Central memory CD8-positive, alpha-beta T cell (primary cell): ENCODE data around the gene KMT2C.
A peak's percentile ranks its signal among the peaks of the same experiment; 100 is the strongest.

Experiments
- ATAC-seq: fragments of 150-1000 bp; cut with Tn5 transposase; replicated peaks from 2 replicates; pipeline ENCODE4 v1.10.0; 2022; ENCODE audit warnings: mild to moderate bottlenecking, moderate FRiP score, moderate number of reproducible peaks; ENCODE audit not compliant: poor library complexity, severe bottlenecking; ENCODE audit errors: extremely low read depth
- DNase-seq, 2 donors: peaks; one replicate each; pipeline ENCODE4 v3.0.0; 2021; ENCODE audit warnings: low spot score in 2 of 2
- H3K27ac Mint-ChIP-seq: one replicate; pipeline ENCODE4 v1.8.0; 2022; ENCODE audit warnings: low read depth, mild to moderate bottlenecking, moderate library complexity, mixed read lengths
- H3K27me3 Mint-ChIP-seq: one replicate; pipeline ENCODE4 v1.8.0; 2022; ENCODE audit warnings: mixed read lengths
- H3K36me3 Mint-ChIP-seq: one replicate; pipeline ENCODE4 v1.8.0; 2022; ENCODE audit warnings: mild to moderate bottlenecking, moderate library complexity, mixed read lengths; ENCODE audit not compliant: insufficient read depth
- H3K4me1 Mint-ChIP-seq: one replicate; pipeline ENCODE4 v1.8.0; 2022; ENCODE audit warnings: mixed read lengths
- H3K4me3 Mint-ChIP-seq: one replicate; pipeline ENCODE4 v1.8.0; 2022; ENCODE audit warnings: mild to moderate bottlenecking, moderate library complexity, mixed read lengths
- H3K9me3 Mint-ChIP-seq: one replicate; pipeline ENCODE4 v1.8.0; 2022; ENCODE audit warnings: mixed read lengths

Gene KMT2C

GRCh38 chr7:152185558-152185957 is 250.2 kb downstream of the KMT2C start:
- no peaks in the 10 kb centered on the region for H3K9me3 Mint-ChIP-seq
- H3K4me3 Mint-ChIP-seq = no peak overlapping the region
- H3K36me3 Mint-ChIP-seq = peaks cover 48% of the 10 kb centered on the region
- H3K27ac Mint-ChIP-seq = no peak overlapping the region
- no peaks in the 10 kb centered on the region for H3K27me3 Mint-ChIP-seq
- no peak for ATAC-seq
- no peak for DNase-seq
- no peaks in the 10 kb centered on the region for H3K4me1 Mint-ChIP-seq

GRCh38 chr7:152180587-152180986 is 255.2 kb downstream of the KMT2C start:
- Mint-ChIP-seq H3K4me3 (no peak overlapping the region), H3K27ac (no peak overlapping the region), H3K4me1 (no peaks in the 10 kb centered on the region), H3K27me3 (no peaks in the 10 kb centered on the region), H3K36me3 (peaks cover 57% of the 10 kb centered on the region), H3K9me3 (no peaks in the 10 kb centered on the region)
- DNase-seq = no peak
- no peak for ATAC-seq

GRCh38 chr7:152180048-152180447 is 255.8 kb downstream of the KMT2C start:
- H3K9me3 Mint-ChIP-seq = no peaks in the 10 kb centered on the region
- H3K27ac Mint-ChIP-seq = no peak overlapping the region
- peaks cover 55% of the 10 kb centered on the region for H3K36me3 Mint-ChIP-seq
- DNase-seq (no peak), ATAC-seq (no peak)
- no peak overlapping the region for H3K4me3 Mint-ChIP-seq
- no peaks in the 10 kb centered on the region for H3K27me3 Mint-ChIP-seq
- no peaks in the 10 kb centered on the region for H3K4me1 Mint-ChIP-seq

DNA sequence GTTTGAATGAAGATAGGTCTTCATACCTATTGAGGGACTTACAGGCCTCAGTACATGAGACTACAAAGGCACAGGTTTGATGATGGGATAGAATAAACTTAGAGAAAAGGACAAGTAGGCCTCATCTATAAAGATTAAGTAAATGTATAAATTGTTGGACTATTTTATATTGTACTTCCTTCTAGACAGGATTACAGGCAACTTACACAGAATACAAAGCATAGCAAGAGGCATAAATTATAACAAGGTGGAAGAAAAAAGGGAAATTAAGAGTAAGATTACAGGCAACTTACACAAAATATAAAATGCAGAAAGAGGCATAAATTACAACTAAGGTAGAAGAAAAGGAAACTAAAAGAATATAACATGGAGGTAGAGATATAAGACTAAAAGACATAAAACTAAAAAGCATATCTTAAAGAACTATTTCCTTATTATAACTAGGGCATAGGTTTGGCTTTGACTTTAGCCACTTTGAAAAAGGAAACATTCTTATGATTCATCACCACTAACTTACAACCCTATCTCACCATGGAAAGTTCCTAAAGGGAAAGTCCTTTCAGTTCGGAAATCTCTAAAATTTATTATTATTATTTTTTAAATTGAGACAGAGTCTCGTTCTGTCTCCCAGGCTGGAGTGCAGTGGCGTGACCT is 257.3 kb downstream of the KMT2C start:
- H3K36me3 Mint-ChIP-seq = peaks cover 53% of the 10 kb centered on the region
- H3K4me1 Mint-ChIP-seq = no peaks in the 10 kb centered on the region
- no peaks in the 10 kb centered on the region for H3K9me3 Mint-ChIP-seq
- no peak overlapping the region for H3K4me3 Mint-ChIP-seq
- H3K27ac Mint-ChIP-seq = no peak overlapping the region
- ATAC-seq = no peak
- no peaks in the 10 kb centered on the region for H3K27me3 Mint-ChIP-seq
- no peak for DNase-seq

DNA sequence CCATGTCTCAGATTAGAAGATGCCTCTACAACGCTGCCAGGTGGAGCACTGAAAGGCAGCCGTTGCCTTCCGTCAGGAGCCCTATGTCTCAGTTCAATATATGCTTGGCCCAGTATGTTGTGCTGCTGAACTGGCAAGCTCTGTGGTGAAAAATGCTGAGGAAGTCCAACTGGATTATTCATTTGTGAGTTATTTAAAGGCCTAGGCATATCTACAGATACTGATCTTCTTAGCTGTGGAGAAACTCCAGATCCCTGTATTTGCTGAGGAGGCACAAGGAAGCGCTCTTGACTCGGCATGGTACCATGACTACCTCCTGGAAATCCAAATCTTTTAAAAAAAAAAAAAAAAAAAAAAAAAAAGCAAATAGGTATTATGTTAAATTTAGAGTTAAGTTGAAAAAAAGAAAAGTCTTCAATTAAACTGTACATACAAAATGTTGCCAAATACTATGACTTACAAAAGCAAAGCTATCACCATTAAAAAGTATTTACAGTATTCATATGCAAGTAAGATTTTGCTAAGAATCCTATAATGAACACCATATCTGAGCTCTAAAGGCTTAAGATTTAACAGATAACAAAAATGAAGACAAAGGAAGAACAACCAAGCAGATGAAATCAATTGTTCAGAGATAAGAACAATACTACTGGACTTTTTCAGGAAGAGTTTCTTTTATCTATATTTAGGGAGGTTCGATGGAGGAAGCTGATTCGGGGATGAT is 258.0 kb downstream of the KMT2C start:
- no peak for DNase-seq
- ATAC-seq = no peak
- Mint-ChIP-seq H3K4me1 (no peaks in the 10 kb centered on the region), H3K27ac (peak overlapping the region; percentile 14), H3K27me3 (no peaks in the 10 kb centered on the region), H3K4me3 (no peak overlapping the region), H3K36me3 (peaks cover 54% of the 10 kb centered on the region), H3K9me3 (no peaks in the 10 kb centered on the region)

DNA sequence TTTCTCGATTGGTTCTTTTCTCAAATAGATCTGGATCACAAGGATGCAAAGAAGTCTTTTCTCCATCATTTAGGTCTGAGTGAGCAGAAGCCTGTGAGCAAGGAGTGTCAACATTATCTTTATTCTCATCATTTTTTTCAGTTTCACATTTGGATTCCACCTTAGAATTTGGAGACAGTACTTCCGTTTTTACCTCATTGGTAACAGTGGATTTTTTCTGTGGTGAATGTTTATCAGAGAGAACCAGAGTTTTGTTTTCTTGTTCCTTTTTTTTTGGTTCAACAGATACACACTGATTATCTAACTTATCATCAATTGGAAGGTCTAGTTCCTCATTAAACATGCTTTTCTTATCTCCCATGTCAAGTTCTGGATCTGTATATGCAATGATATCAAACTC is 259.0 kb downstream of the KMT2C start:
- Mint-ChIP-seq H3K4me3 (no peak overlapping the region), H3K36me3 (peaks cover 50% of the 10 kb centered on the region), H3K27me3 (no peaks in the 10 kb centered on the region), H3K27ac (no peak overlapping the region), H3K4me1 (no peaks in the 10 kb centered on the region), H3K9me3 (no peaks in the 10 kb centered on the region)
- no peak for ATAC-seq
- no peak for DNase-seq

DNA sequence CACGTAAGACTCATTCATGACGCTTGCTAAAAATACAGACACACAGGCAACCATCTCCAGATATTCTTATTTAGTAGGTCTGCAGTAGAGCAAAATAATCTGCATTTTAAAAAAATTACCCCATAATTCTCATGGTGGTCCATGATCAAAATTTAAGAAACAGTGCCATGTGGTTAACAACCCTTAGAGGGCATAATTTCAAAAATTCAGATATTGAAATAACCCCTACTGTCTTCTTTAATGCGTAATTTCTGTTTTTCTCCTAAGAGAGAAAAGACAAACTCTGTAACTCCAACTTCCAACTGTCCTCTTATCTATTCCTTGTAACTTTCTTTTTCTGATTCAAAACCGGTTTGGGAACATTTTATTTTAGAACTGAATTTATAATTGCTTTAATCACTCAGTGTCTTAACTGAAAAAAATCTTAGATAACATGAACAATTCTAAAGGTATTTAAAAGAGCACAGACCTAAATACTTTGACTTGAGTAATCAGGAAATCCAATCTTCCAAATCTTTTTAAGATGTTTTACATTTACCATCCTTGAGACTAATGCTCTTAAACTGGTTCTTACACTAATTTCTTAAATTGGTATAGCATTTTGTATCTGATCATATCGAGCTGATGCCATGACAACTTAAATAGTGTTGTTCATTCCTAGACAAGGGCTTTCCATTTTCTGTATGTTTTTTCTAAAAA is 262.3 kb downstream of the KMT2C start:
- H3K36me3 Mint-ChIP-seq = peaks cover 45% of the 10 kb centered on the region

DNA sequence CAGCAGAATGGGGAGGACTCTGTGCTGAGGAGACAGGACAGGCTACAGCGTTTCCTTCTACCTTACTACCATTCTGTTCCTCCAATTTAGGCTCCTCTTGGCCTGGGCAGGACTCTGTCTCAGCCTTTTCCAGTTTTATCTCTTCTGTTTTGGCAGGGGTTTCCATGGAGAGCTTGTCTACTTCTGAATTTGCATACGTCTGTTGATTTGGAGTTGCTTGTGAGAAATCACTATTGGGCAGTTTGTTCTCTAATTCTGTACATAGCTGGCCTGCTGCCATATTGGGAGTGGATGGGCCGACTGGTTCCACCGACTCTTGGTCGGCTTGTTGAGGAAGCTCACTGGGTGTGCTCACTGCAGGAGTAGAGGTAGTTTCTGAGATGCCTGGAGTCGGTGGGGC is 273.5 kb downstream of the KMT2C start:
- Mint-ChIP-seq H3K4me1 (peaks cover 19% of the 10 kb centered on the region), H3K9me3 (no peaks in the 10 kb centered on the region), H3K27ac (peak overlapping the region; percentile 46), H3K4me3 (no peak overlapping the region), H3K36me3 (peaks cover 50% of the 10 kb centered on the region), H3K27me3 (no peaks in the 10 kb centered on the region)
- ATAC-seq (no peak), DNase-seq (no peak)

More for the DNA sequence above, 262.3 kb downstream of the KMT2C start:
- Mint-ChIP-seq H3K9me3 (no peaks in the 10 kb centered on the region), H3K27me3 (no peaks in the 10 kb centered on the region), H3K4me3 (no peak overlapping the region), H3K27ac (no peak overlapping the region), H3K4me1 (no peaks in the 10 kb centered on the region)
- ATAC-seq (no peak), DNase-seq (no peak)

DNA sequence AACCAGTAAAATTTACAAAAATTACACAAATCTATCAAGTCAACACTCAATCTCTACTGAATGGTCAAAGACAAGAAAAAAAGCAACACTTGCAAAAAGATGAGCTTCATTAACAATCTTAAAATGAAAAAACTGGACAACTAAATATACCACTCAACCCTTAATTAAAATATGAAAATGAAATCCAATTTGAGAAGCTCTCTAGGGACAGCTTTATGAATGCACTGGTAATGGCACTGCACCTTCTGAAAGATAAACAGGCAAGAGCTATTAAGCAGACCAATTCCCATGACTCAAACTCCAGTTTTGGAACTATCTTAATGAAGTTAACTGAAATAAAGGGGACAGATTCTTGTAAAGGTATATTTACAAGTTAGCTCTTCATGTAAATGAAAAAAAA is 274.6 kb downstream of the KMT2C start:
- H3K4me1 Mint-ChIP-seq = peaks cover 19% of the 10 kb centered on the region
- peaks cover 46% of the 10 kb centered on the region for H3K36me3 Mint-ChIP-seq
- no peaks in the 10 kb centered on the region for H3K27me3 Mint-ChIP-seq
- H3K9me3 Mint-ChIP-seq = no peaks in the 10 kb centered on the region
- ATAC-seq (no peak), DNase-seq (no peak)
- H3K4me3 Mint-ChIP-seq = no peak overlapping the region
- H3K27ac Mint-ChIP-seq = no peak overlapping the region

GRCh38 chr7:152158801-152159587 is 276.8 kb downstream of the KMT2C start:
- DNase-seq = no peak
- Mint-ChIP-seq H3K9me3 (no peaks in the 10 kb centered on the region), H3K36me3 (peaks cover 45% of the 10 kb centered on the region), H3K27me3 (no peaks in the 10 kb centered on the region), H3K4me1 (peaks cover 19% of the 10 kb centered on the region), H3K27ac (peak overlapping the region; percentile 12), H3K4me3 (peak overlapping the region; percentile 40)
- peak; percentile 58 for ATAC-seq

- ATAC-seq (no peak), DNase-seq (no peak)
- Mint-ChIP-seq H3K9me3 (no peaks in the 10 kb centered on the region), H3K27me3 (no peaks in the 10 kb centered on the region), H3K4me3 (no peak overlapping the region), H3K27ac (peak overlapping the region; percentile 1), H3K4me1 (no peaks in the 10 kb centered on the region), H3K36me3 (peaks cover 58% of the 10 kb centered on the region)
Observed at GRCh38 chr7:152152267-152152666, 283.5 kb downstream of the KMT2C start.

- Mint-ChIP-seq H3K36me3 (peaks cover 70% of the 10 kb centered on the region), H3K27me3 (no peaks in the 10 kb centered on the region), H3K4me1 (peaks cover 17% of the 10 kb centered on the region), H3K4me3 (no peak overlapping the region), H3K27ac (no peak overlapping the region), H3K9me3 (no peaks in the 10 kb centered on the region)
- DNase-seq (no peak), ATAC-seq (no peak)
Observed at GRCh38 chr7:152149363-152149762, 286.4 kb downstream of the KMT2C start.
